ENCODE results near the gene SLC35C1. TPM values are rescaled to one million over a fixed set of nuclear protein-coding genes. Genes with fewer than 3 reads are reported as not detected.
"Not testable (repeated sequence)": the region's sequence is repeated elsewhere in the genome, so short reads cannot be mapped to it uniquely, and the experiment has no call there.

The SLC35C1 gene
- total RNA-seq, 4 donors from 2014 or later: under 0.01 to 12.7 (median 5.2) TPM

- no peak overlapping the region for H3K27ac ChIP-seq
- no peaks in the 10 kb centered on the region for H3K9me3 ChIP-seq
- no peak for DNase-seq
- intact Hi-C loops (cut with DNase I; ENCODE audit: low total_unique reads): no loop called here
- H3K4me1 ChIP-seq: no peaks in the 10 kb centered on the region
- H3K36me3 ChIP-seq: no peaks in the 10 kb centered on the region
- no peaks in the 10 kb centered on the region for H3K27me3 ChIP-seq
- TF ChIP-seq POLR2A (IDR thresholded peaks at IDR 0.05): no peak
- no peak for TF ChIP-seq CTCF (IDR thresholded peaks at IDR 0.05)
- H3K4me3 ChIP-seq: no peak overlapping the region
These were observed 25.6 kb downstream of the SLC35C1 start for GRCh38 chr11:45830596-45830995.

DNA sequence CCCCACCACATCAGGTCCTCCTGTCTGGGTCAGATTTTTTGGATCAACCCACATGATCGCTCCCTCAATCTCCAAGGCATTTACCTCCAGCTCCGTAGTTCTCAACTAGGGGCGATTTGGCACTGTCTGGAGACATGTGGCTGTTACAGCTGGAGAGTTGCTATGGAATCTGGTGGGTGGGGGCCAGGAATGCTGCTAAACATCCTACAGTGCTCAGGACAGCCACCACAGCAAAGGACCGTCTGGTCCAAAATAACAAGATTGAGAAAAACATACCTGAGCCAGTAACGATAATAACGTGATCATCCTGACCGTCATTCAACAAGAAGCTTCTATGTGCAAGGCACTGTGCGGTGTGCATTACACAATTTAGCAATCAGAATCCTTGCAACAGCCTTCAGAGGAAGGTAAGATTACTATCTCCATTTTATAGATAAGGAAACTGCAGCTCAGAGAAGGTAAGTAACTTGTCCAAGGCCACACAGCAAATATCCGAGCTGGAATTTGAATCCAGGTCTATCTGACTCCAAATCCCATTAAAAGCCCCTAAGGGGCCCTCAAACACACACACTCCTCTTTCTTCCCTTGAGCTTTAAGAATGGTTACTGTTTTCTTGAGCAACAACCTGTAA is 28.0 kb downstream of the SLC35C1 start:
- no peak overlapping the region for H3K27ac ChIP-seq

GRCh38 chr11:45833761-45834160 is 28.8 kb downstream of the SLC35C1 start:
- no peaks in the 10 kb centered on the region for H3K9me3 ChIP-seq
- H3K36me3 ChIP-seq: no peaks in the 10 kb centered on the region
- no peak overlapping the region for H3K27ac ChIP-seq
- no peaks in the 10 kb centered on the region for H3K27me3 ChIP-seq
- TF ChIP-seq POLR2A (IDR thresholded peaks at IDR 0.05): no peak
- no peak for TF ChIP-seq CTCF (IDR thresholded peaks at IDR 0.05)
- H3K4me3 ChIP-seq: no peak overlapping the region
- H3K4me1 ChIP-seq: no peaks in the 10 kb centered on the region
- intact Hi-C loops (cut with DNase I; ENCODE audit: low total_unique reads): no loop called here
- DNase-seq: no peak

More for the DNA sequence above, 28.0 kb downstream of the SLC35C1 start:
- Histone ChIP-seq H3K4me1 (no peaks in the 10 kb centered on the region), H3K4me3 (no peak overlapping the region), H3K36me3 (no peaks in the 10 kb centered on the region), H3K9me3 (no peaks in the 10 kb centered on the region), H3K27me3 (no peaks in the 10 kb centered on the region)
- intact Hi-C loops (cut with DNase I; ENCODE audit: low total_unique reads): no loop called here
- DNase-seq: no peak
- TF ChIP-seq POLR2A (IDR thresholded peaks at IDR 0.05) (no peak), CTCF (IDR thresholded peaks at IDR 0.05) (no peak)

DNA sequence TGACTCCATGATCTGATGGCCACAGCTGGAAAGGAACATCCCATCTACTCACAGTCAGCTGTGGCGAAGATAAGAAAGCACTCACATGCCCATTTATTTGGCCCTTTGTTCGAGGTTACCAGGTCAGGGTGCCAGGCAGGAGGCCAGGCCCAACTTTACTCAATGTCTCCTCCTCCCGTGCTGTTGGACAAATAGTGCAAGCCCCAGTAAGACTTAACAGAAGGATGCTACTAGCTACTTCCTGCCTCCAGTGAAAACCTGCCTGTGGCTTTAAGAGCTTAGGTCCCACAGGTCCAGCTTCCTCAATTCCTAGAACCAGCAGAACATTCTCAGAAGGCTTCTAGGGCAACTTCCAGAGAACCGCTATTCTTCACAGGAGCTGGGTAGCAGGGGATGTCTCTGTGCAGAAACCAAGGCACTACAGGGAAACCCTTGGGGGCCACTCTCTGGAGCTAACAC is 29.4 kb downstream of the SLC35C1 start:
- Histone ChIP-seq H3K36me3 (no peaks in the 10 kb centered on the region), H3K27me3 (no peaks in the 10 kb centered on the region), H3K4me3 (no peak overlapping the region), H3K9me3 (no peaks in the 10 kb centered on the region), H3K4me1 (no peaks in the 10 kb centered on the region), H3K27ac (no peak overlapping the region)
- TF ChIP-seq CTCF (IDR thresholded peaks at IDR 0.05) (no peak), POLR2A (IDR thresholded peaks at IDR 0.05) (no peak)
- intact Hi-C loops (cut with DNase I; ENCODE audit: low total_unique reads): no loop called here
- no peak for DNase-seq

GRCh38 chr11:45839204-45839603 is 34.3 kb downstream of the SLC35C1 start:
- H3K27me3 ChIP-seq: no peaks in the 10 kb centered on the region
- no peak overlapping the region for H3K27ac ChIP-seq
- no peaks in the 10 kb centered on the region for H3K36me3 ChIP-seq
- TF ChIP-seq POLR2A (IDR thresholded peaks at IDR 0.05) (no peak), CTCF (IDR thresholded peaks at IDR 0.05) (no peak)
- intact Hi-C loops (cut with DNase I; ENCODE audit: low total_unique reads): no loop called here
- no peaks in the 10 kb centered on the region for H3K4me1 ChIP-seq
- H3K4me3 ChIP-seq: no peak overlapping the region
- no peak for DNase-seq
- H3K9me3 ChIP-seq: no peaks in the 10 kb centered on the region

DNA sequence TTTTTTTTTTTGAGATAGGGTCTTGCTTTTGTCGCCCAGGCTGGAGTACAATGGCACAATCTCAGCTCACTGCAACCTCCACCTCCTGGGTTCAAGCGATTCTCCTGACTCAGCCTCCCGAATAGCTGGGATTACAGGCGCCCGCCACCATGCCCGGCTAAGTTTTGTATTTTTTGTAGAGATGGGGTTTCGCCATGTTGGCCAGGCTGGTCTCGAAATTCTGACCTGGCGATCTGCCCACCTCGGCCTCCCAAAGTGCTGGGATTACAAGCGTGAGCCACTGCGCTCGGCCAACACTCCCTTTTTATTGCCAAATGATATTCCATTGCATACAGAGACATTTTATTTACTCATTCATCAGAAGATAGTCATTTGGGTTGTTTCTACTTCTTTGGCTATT is 35.3 kb downstream of the SLC35C1 start:
- intact Hi-C loops (cut with DNase I; ENCODE audit: low total_unique reads): not testable (repeated sequence)

More for the DNA sequence above, 35.3 kb downstream of the SLC35C1 start:
- not testable (repeated sequence) for H3K9me3 ChIP-seq, H3K27me3 ChIP-seq, DNase-seq, H3K4me3 ChIP-seq, H3K4me1 ChIP-seq, H3K27ac ChIP-seq, H3K36me3 ChIP-seq

Measured in uterus (tissue), 4 donors.